HL-60 (cell line): ENCODE measurements around the gene ESR2.
A peak's percentile ranks its signal among the peaks of the same experiment; 100 is the strongest.

ENCODE experiments used
- GABPA ChIP-seq: IDR thresholded peaks from 2 replicates; pipeline ENCODE4 v1.6.1; 2012; ENCODE audit warnings: low read depth
- POLR2AphosphoS5 ChIP-seq: IDR thresholded peaks from 2 replicates; pipeline ENCODE4 v1.6.1; 2012; ENCODE audit warnings: low read depth
- SPI1 ChIP-seq: IDR thresholded peaks from 2 replicates; pipeline ENCODE4 v1.6.1; 2012; ENCODE audit warnings: low read depth, mild to moderate bottlenecking, borderline replicate concordance
- TF ChIP-seq, protein P1 (sequence below): IDR thresholded peaks from 2 replicates; pipeline ENCODE4 v1.6.1; 2012; ENCODE audit warnings: low read depth; ENCODE audit not compliant: insufficient replicate concordance
- TF ChIP-seq, protein P2 (sequence below): IDR thresholded peaks from one replicate; pipeline ENCODE4 v1.5.1; 2011; ENCODE audit warnings: low read length, control low read depth, inconsistent platforms; ENCODE audit not compliant: insufficient read depth

DNA sequence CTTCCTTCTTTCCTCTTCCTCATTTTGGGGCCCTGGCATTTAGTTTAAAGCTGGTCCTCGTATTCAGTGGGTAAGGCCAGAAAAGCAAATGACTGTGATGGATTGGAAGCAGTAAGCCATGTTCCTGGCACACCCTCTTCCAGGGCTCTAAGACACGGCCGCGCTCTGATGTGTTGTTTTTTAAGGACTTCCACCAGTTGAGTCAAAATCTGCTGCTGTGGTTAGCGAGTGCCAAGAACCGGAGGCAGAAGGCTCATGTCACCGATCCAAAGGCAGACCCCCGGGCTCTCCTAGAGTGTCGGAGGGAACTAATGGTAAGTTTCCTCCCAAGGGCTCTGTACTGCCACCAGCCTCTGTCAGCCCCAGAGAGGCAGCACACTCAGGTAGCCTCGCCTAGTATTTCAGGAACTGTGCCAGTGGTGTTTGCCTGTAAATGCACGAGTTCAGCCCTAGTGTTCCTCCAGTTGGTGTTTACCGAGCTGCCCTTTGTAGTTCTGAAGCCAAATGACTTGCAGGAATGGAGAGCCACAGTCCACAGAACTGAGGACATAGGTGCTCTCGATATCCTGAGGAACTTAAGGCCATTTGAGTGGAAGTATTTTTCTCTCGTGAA lies 72.7 kb downstream of the ESR2 start:
- TF ChIP-seq, protein P1, sequence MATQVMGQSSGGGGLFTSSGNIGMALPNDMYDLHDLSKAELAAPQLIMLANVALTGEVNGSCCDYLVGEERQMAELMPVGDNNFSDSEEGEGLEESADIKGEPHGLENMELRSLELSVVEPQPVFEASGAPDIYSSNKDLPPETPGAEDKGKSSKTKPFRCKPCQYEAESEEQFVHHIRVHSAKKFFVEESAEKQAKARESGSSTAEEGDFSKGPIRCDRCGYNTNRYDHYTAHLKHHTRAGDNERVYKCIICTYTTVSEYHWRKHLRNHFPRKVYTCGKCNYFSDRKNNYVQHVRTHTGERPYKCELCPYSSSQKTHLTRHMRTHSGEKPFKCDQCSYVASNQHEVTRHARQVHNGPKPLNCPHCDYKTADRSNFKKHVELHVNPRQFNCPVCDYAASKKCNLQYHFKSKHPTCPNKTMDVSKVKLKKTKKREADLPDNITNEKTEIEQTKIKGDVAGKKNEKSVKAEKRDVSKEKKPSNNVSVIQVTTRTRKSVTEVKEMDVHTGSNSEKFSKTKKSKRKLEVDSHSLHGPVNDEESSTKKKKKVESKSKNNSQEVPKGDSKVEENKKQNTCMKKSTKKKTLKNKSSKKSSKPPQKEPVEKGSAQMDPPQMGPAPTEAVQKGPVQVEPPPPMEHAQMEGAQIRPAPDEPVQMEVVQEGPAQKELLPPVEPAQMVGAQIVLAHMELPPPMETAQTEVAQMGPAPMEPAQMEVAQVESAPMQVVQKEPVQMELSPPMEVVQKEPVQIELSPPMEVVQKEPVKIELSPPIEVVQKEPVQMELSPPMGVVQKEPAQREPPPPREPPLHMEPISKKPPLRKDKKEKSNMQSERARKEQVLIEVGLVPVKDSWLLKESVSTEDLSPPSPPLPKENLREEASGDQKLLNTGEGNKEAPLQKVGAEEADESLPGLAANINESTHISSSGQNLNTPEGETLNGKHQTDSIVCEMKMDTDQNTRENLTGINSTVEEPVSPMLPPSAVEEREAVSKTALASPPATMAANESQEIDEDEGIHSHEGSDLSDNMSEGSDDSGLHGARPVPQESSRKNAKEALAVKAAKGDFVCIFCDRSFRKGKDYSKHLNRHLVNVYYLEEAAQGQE, result no peak
- TF ChIP-seq, protein P2, sequence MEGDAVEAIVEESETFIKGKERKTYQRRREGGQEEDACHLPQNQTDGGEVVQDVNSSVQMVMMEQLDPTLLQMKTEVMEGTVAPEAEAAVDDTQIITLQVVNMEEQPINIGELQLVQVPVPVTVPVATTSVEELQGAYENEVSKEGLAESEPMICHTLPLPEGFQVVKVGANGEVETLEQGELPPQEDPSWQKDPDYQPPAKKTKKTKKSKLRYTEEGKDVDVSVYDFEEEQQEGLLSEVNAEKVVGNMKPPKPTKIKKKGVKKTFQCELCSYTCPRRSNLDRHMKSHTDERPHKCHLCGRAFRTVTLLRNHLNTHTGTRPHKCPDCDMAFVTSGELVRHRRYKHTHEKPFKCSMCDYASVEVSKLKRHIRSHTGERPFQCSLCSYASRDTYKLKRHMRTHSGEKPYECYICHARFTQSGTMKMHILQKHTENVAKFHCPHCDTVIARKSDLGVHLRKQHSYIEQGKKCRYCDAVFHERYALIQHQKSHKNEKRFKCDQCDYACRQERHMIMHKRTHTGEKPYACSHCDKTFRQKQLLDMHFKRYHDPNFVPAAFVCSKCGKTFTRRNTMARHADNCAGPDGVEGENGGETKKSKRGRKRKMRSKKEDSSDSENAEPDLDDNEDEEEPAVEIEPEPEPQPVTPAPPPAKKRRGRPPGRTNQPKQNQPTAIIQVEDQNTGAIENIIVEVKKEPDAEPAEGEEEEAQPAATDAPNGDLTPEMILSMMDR, result no peak
- no peak for TF ChIP-seq POLR2AphosphoS5
- no peak for TF ChIP-seq GABPA
- TF ChIP-seq SPI1, result peak; percentile 79
